GM19023 (cell line): Measurements from ENCODE around the gene FAM174C.

ENCODE experiments used
- ATAC-seq: cut with Tn5 transposase; IDR thresholded peaks from one replicate; pipeline ENCODE4 v1.9.1; 2021; ENCODE audit warnings: mild to moderate bottlenecking, moderate library complexity; ENCODE audit not compliant: unreplicated experiment

Gene FAM174C

GRCh38 chr19:1260749-1261537 is 14.4 kb upstream of the FAM174C start:
- peak; percentile 69 for ATAC-seq

DNA sequence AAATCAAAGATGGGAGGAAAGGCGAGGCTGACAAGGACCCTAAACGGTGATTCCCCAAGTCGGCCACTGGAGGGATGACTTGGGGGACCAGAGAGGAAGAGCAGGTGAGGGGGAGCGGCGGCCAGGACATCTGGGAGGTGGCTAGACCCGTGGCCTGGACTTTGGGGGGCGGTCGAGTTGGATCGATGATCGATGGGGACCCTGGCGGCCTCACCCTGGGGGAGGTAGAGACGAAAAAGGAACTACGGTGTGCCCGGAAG is 13.9 kb upstream of the FAM174C start:
- no peak for ATAC-seq

DNA sequence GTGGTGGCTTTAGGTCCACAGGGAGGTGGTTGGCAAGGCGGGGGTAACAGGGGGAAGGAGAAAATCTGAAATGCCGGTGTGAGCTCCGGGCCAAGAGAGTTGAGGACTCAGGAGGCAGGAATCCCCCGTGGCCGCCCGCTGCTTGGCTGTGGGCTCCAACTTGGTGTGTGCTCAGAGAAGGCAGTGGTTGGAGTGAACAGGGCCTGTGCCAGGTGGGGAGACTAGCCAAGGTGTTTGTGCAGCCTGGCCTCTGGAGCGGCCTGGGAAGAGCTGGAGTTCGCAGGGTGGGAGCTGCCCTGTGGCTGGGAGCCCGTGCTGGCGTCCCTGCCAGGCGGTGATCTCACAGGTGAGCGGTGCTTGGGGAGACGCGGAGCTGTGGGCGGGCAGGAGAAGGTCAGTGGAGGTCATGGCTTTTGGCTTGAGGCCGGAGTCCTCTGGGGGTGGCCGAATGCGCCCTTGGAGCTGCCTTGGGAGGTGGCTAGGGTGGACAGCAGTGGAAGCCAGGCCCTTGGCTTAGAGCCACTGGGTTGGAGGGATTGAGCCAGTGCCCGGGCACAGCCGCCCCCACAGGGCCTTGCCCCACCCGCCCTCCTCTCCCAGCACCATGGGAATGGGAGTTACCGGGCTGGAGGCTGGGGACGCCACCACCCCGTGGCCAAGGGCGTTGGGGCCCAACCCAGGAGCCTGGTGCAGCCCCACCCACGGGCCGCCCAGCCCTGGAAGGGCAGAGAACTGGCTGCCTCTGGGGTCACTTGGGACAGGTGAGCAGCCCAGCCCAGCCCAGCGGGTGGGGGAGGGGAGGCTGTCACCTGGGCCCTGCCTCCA is 13.3 kb upstream of the FAM174C start:
- ATAC-seq: no peak

DNA sequence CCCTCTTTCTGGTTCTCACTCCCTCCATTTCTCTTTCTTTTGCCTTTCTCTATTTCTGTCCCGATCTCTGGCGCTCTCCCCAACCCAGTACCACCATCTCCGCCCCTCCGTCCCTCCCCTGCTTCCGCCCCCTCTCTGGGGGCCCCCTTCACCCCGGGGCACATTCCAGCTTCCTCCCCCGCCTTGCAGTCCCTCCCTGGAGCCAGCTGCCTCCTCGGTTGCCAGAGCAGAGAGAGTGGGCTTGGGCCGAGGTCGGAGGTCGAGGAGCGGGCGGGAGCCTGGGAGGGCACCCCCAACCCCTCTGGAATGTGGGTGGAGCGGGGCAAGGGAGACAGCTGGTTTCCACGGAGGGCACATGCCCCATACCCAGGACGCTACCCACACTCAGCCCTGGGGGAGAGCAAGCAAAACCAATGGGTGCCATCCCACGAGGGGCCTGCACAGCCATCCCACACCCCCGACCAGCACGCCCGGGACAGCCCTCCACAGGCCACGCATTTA is 12.7 kb upstream of the FAM174C start:
- no peak for ATAC-seq

DNA sequence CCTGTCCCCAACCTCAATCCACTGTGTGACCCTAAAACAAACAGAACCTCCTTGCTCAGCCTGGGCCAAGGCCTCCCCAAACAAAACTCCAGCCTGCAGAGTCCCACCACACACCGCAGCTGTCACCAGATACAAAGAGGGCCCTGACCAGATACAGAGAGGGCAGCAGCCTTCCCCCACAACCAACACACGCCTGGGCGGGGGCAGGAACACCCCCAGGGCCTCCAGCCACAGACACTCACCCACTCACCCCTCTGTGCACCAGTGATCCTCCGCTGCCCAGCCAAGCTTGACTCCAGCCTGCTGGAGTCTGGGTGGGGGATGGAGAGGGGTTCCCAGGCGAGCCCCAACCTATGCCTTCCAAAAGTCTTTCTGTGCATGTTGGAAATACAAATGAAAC is 12.1 kb upstream of the FAM174C start:
- ATAC-seq: no peak

DNA sequence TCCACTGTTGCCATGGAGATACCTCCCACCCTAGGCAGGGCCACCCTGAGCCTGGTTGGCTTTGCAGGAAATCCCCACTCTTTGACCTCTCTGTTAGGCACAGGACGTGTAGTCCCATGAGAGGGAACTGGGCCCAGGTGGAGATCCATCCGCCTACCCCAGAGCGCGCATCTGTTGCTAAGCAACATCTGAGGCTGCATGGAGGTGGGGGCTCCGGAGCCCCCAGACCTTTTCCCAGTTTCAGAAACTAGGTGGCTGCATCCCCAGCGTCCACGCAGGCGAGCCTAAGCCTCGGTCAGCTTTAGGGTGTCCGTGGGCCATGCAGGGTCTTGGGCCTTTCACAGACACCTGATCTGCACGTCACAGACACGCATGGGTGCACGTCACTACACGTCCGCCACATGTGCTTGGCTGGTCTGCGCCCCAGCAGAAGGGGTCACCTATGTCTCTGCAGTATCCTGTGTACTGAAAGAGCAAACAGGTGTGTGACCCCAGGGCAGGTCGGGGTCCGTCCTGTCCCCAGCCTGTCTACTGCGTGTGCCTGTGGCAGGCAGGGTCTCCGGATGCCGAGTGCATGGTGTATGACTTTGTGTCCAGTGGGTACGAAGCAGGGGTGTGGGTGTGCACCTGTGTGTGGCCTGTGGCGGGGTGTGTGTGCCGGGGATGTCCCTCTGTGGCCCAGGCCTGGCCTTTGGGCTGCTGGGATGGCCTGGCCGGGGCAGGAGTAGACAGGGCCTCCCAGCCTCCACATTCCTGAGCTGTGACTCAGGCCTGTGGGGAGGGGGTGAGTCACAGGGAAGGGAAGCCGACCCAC is 10.3 kb upstream of the FAM174C start:
- ATAC-seq: no peak

- no peak for ATAC-seq
Observed at GRCh38 chr19:1265615-1266128, 9.7 kb upstream of the FAM174C start.

DNA sequence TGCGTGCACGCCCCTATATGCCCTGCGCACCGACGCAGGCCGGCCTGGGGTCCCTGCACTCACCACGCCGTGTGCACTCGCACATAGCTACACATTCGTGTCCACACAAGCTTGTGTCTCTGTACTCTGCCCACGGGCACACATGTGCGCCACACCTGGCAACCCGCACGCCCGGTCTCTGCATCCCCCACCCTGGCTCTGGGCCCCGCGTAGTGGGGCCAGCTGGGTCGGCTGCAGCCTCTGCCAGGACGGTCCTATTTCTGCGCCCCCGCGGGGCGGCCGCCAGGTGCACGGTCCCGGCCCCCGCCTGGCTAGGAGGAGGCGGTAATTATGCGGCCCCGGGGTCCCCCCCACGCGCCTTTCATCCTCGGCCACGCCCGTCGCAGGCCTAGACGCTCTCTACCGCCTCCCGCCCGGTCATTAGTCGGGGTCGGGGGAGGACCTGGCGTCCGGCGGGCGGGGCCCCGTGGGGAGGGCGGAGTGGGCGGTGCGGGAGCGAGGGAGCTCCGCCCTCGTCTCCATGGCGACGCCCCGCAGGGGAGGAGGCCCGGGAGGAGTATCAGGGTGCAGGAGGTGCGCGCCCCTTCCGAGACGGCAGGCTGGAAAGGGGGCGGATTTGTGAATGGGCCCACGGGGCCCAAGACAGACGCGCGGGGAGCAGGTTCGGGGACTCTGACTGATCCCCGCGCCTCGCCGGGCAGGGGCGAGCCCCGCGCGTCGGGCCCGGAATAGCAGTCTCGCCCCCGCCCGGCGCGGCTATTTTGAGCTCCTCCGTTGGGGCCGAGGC is 9.0 kb upstream of the FAM174C start:
- no peak for ATAC-seq

GRCh38 chr19:1266916-1267476 is 8.3 kb upstream of the FAM174C start:
- ATAC-seq: no peak

DNA sequence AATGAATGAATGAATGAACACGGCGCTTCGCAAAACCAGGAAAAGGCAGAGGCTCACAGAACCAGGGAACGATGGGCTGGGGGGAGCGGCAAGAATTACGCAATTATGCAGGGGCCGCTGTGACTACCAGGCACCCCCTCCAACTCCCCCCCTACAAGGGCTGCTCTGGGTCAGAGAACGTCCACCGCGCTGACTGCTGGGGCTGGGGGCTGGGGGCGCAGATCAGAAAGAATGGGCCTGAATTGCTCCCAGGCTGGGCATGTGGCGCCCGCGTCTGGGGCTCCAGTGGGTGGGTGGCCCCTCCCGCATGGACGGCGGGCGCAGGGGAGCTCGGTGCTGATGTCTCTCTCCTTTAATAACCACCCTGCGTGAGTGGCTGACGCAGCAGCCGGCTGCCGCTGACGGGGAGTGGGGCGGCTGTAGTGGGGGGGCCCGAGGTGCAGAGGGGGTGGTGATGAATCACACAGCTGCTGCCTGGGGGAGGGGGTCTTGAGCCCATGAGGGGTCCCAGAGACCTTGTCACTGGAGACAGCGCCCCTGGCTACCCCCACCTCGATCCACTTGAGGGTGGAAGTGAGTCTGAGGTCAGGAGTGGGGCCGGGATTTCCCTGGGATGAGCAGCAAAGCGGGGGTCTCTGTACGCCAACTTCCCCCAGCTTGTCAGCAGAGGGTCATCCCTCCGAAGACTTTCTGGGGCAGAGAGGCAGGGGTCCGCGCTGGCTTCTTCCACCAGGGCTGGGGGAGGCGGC is 7.7 kb upstream of the FAM174C start:
- no peak for ATAC-seq

DNA sequence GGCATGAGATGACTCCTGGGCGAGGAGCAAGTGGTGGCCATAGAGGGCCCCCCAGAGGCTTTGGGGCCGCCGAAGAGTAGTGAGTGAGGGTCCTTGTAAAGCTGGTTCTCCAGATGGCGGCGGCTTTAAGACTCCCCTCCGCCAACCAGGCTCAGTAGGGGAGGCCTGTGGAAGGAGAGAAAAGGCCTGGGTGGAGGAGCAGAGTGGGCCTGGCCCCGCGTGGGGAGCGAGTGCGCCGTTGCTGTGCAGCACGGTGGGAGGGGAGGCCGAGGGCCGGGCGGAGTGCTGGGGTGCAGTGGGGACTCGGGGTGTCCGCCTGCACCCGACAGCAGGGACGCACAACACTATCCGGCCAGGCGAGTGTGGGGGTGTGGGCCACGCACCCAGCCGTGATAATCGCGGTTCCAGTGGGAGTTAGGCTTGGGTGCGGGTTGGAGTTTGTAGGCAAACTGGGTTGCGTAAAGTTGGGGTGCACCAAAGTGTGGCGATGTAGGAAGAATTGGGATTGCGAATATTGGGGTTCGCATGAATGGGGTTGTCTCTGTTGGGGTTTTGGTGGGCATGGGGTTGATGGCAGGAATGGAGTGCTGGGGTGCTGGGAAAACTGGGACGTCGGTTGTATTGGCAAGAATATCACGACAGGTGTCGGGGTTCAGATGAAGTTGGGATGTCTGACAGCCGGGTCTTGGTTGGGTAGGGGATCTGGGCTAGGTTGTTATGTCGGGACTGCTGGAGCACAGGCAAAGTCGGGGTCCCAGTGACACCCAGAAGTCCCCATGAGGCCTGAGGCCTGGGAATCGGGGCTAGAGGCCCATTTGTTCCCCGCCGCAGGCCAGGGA is 6.9 kb upstream of the FAM174C start:
- no peak for ATAC-seq

DNA sequence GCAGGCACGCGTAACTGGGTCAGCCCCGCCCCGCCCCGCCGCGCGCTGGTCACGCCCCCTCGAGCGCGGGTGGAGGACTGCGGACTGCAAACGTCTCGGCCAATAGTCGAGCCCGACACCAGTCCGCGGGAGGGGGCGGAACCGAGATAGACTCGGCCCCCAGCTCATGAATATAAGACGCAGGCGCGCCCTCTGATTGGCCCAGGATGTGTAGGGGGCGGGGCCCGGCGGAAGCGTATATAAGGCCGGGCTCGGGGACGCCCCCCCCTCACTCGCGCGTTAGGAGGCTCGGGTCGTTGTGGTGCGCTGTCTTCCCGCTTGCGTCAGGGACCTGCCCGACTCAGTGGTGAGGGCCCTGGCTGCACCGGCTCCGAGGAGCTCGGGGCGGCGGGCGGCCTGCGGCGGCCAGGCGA is 6.3 kb upstream of the FAM174C start, which contains the start of gene CIRBP:
CIRBP (plus strand) TSS at position 268 of the 413 bp plus-strand sequence. CDS start 1,602 bp downstream, outside the sequence.
- peak; percentile 57 for ATAC-seq

DNA sequence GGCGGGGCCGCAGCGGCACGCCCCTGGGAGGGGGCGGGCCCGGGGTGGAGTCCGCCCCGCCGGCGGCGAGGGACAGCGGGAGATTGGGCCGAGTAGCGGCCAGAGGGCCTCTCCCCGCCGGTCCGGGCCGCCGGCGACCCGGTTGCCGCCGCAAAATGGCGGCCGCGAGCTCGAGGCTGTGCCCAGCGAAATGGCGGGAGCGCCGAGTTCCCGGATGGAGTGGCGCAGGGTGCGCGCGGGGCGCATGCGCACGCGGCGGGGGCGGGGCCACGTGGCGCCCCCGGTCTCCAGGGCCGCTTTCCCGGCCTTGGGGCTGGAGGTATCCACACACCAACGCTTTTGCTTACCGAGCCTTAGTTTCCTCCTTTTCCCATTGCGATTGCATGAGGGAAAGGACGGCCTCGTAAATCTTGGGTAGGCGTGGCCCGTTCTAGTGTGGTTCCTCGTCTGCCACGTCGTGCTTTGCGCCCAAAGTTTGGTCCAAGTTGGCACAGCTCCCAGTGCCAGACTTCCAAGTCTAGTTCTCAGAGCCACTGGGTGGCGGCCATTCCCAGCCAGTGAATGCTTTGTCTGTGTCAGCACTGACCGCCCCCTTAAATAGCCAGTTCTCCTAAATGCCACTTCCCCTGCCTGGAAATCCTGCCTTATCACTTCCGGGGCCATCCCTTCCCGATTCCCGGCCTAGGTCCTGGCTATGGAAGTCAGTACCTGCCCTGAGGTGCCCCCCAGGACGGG is 5.7 kb upstream of the FAM174C start:
- ATAC-seq: peak; percentile 33

DNA sequence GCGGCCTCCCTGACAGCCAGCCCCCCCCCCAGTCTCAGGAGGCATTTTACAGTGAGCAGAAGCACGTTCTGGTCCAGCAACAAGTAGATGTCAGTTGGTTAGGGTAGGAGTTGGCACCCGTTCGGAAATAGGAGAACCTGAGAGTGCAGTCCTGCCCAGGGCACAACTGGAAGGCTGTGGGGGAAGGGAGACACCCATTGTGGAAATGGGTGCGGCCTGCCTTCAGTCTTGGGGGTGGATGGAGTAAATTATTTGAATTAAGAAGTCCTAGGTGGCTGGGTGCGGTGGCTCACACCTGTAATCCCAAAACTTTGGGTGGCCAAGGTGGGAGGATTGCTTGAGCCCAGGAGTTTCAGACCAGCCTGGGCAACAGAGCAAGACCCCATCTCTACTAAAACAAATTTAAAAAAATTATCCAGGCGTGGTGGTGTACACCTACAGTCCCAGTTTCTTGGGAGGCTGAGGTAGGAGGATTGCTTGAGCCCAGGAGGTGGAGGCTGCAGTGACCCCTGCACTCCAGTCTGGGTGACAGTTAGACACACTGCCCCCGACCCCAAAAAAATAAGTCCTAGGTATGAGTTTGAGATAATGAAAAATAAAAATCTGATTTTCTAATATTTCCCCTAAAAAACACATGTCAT is 5.0 kb upstream of the FAM174C start:
- no peak for ATAC-seq

DNA sequence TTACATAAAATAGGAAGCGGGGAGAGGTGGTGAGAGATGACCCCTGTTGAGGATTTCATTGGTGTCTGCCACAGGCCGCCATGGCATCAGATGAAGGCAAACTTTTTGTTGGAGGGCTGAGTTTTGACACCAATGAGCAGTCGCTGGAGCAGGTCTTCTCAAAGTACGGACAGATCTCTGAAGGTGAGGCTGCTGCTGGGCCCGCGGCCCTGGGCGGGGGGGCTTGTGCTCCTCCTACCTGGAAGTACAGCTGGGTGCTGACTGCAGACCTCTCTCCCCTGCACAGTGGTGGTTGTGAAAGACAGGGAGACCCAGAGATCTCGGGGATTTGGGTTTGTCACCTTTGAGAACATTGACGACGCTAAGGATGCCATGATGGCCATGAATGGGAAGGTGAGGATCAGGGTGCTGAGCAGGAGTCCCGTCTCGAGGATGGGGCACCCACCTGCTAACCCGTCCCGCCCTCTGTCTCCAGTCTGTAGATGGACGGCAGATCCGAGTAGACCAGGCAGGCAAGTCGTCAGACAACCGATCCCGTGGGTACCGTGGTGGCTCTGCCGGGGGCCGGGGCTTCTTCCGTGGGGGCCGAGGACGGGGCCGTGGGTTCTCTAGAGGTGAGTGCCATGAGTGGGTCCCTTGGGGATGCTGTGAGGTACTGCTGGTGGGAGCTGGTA is 4.3 kb upstream of the FAM174C start:
- no peak for ATAC-seq

DNA sequence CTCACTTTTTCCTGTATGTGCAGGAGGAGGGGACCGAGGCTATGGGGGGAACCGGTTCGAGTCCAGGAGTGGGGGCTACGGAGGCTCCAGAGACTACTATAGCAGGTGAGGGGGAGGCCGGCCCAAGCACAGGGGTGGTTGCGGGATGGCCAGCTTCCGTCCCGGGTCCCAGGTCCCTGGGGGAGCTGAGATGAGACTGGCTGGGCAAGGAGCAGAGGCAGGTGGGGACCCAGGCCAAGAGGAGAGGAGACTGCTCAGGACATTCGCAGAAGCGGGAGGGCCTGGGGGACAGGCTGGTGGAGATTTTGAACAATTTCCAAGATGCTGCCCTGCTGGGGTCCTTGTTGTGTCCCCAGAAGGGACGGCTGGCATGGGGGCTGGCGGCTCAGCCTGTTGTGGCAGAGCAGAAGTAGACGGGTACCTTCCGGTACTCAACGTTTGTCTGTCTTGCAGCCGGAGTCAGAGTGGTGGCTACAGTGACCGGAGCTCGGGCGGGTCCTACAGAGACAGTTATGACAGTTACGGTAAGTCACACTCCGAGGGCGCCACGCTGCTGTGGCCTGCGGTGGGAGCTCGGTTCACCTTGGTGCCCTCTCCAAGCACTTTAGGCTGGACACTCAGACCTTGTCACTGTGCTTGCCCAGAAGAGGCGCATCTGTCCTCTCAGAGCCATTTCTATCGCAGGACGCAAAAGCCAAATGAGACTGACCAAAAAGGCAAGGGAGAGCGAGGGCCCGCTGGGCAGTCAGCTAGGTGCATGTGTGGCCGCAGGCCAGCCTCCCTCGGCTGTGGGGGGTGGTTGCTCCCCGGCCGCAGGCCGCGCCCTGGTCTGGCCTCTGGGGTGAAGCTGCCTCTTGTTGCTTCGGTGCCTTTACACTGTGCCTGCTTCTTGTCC is 3.6 kb upstream of the FAM174C start:
- ATAC-seq: no peak
